Dermis blood vessel endothelial cell (primary cell): ENCODE data around the gene JAK1. TPM values are rescaled to one million over a fixed set of nuclear protein-coding genes. Genes with fewer than 3 reads are reported as not detected.

Source experiments
- DNase-seq: peaks from one replicate; pipeline ENCODE4 v3.0.0; 2010
- total RNA-seq: library from RNA; depleted of rRNA; stranded (reverse); fragments of >200 nt; gene quantifications from 2 replicates; pipeline ENCODE4 v1.2.3, GENCODE V29; 2014

The JAK1 gene
- total RNA-seq, 1 donor from 2014 or later, result 254 TPM

DNA sequence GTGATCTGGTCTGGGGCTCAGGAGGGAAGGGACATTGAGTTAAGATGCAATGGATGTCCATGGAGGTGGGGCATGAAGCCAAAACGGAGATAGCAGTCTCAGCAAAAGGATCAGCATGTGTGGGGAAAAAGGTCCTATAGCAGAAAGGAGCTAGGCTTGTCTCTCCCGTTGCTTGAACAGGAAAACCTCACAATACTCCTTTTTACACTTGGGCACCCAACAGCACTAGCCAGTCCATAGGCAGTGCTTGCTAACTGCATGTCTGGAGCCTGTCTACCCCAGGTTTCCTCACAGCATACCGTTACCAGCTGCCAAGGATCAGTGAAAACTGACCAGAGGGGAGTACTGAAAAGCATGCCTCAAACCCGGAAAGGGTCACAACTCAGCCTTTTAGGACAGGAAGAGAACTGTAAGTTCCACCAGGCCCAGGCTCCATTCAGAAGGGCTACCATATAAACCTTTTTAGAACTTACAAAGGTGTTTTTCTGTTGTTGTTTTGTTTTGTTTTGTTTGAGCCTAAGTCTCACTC is 78.6 kb downstream of the JAK1 start:
- DNase-seq, result no peak

DNA sequence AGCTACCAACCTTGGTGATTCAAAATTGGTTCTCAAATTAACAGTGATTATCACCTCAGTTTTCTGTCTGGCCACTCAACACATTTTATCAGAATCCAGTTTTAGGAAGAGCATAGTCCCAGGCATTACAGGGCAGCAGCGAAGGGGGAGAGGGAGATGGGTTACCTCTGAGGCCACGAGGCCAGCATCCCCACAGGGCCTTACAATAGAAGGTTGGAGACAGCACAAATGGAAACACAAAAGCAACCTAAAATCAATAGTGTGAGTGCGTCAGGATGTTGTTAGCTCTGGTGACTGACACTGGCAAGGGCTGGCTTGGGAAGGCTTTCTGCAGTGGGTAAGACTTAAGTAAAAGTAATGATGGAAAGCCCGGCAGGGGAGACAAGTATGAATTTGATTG is 79.5 kb downstream of the JAK1 start:
- no peak for DNase-seq

DNA sequence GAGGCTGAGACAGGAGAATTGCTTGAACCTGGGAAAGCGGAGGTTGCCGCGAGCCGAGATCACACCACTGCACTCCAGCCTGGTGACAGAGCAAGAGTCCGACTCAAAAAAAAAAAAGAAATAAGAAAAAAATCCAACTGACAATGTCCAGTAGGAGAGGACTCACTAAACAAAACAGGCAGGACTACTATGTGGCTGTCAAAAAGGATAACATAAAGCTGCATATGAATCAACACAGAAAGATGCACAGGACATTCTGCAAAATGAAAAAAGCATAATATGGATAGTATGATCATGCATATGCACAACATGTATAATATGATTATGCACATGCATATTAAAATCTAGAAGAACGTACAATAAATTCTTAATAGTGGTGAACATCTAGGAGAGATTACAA is 80.7 kb downstream of the JAK1 start:
- no peak for DNase-seq

DNA sequence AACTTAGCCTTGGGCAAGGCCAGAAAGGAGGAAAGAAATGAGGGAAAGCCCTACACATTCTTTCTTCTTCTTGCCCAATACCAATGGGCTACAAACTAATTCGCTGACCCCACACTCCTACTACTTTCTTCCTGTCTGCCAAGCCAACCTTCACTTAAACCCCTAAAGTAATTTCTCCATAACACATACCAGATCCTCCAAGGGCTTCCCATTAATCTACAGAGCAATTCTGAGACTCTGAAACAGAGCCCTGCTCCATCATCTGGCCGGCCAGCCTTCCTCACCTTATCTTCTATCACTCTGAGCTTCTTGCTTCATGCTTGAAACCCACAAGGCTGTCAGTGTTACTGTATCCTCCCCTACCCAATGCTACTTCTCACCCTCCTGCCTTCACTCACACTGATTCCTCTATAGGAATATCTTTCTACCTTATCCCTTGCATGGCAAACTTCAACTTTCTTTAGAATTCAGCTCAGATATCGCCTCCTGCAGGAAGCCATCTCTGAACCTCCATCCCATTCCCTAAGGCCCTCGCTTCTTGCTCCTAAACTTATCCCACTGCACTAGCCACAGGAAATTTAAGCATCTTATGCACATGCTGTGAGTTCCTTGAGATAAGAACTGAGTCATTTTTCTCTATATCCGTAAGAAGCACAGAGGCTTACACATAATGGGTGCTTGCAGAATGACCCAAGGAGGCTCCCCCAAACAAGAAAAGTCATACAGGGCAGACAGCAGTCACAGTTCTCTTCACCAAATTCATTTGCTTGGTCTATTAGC is 81.9 kb downstream of the JAK1 start:
- DNase-seq, result peak; percentile 59

DNA sequence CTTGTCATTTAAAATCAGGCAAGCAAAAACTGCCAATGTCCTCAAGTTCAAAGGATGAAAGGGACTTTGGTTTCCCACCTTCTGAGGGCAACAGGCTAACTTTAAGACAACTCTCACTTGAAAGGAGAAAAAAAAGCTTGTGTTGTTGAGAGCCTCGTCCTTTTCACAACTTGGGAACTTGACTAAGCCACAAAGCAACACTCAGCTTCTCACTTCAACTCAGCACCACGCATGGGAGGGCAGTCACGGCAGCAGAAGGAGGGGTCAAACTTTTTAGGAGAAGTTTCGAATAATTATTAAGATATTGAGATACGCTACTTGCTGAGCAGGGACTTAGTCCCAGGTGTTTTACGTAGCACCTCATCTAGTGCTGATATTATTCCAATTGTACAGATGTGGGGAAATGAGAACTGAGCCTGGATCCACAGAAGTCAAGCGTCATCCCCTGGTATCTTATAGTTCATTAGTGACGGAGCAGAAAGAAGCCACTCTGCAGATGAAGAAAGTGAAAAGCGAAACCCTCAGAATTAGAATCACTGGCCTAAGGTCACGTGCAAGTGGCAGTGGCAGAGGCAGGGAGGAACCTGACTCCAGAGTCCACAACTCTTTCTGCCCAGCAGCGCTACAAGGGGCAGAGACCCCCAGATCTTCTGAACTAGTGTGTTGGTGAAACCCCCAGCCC is 83.6 kb downstream of the JAK1 start:
- no peak for DNase-seq

DNA sequence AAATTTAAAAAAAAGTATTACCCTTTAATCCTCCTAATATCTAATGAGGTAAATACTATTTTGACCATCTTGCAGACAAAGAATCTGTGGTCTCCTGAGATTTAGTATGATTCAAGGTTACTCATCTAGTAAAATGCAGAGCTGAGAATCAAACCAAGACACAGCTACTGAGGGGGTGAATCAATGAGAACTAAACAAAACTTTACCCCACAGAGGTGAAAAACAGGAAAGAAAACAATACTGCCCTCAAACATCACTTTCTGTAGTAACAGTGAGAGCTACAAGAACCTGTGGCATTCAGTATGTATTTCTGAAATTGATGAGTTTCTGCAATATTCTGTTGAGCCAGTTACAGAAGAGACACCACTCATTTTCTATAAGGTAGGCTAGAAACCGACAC is 85.1 kb downstream of the JAK1 start:
- peak; percentile 50 for DNase-seq

DNA sequence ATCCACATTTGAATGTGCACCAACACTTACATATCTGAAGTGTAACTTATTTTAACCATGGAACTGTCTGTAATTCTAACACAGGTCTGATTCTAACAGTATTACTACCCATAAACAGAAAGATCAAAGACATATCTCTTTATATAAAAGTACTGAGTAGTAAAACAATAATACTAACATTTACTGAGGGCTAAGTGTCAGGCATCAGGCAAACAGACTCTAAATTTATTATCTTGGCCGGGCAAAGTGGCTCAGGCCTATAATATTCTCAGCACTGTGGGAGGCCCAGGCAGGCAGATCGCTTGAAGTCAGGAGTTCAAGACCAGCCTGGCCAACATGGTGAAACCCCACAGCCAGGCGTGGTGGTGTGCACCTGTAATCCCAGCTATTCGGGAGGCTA is 85.9 kb downstream of the JAK1 start:
- no peak for DNase-seq

DNA sequence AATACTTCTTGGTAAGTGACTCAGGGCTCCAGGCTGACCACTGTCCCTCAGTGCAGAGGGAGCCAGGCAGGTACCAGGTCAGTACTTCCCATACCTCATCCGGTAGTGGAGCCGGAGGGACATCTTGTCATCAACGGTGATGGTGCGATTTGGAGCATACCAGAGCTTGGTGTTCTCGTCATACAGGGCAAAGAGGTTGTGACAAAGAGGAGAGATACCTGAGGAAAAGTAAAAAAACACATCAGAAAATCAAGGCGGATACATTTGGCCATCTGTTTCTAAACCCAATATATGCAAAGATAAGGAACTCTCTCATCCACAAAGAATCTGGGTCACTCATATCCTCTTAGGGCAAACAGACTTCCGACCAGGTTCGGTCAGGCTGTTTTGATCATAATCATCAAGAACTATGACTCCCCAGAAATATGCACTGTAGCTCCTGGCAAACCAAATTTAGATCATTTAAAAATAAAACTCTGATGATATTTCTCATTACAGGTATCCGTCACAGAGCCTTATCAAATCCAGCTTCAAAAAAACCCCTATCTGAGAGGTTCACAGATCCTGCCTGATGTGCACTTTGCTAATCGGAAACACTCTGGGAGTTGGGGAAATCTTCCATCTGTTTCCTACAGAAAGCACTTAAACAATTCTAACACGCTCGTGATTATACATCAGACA is 87.3 kb downstream of the JAK1 start:
- peak; percentile 97 for DNase-seq

DNA sequence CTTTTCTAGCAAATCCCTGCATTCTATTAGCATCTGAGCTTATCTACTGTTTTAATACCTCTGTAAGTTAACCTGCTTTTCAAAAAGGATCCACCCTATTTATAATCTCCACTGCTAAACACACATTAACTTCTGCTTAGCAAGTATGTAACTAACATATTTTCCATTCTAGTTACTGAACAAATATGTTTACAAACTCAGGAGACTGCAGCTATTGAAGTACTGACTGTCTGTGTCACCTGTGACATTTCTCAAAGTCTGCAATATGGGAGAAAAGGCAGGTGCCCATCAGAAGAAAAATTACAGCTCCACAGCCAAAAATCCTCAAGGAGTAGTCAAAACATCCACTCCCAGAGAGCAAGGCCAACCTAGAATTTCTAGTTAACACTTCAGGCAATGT is 88.3 kb downstream of the JAK1 start:
- no peak for DNase-seq

DNA sequence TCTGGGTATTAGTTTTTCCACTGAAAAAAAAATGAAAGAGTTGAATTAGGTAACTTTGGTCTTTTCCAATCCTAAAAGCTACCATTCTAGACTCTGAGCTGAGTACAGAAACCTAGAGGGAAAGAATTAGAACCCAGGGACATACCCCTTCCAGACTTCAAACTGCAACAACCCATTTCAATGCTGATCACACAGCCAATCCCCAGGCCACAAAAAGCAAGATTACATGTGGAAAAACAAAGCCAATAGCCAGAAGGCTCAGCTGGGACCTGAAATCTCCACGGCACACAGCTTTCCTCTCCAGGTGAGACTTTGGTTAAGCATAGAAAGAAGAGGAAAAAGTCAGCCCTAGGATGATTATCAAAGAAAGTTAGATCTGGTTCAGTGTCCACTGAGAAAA is 88.8 kb downstream of the JAK1 start:
- DNase-seq, result no peak

DNA sequence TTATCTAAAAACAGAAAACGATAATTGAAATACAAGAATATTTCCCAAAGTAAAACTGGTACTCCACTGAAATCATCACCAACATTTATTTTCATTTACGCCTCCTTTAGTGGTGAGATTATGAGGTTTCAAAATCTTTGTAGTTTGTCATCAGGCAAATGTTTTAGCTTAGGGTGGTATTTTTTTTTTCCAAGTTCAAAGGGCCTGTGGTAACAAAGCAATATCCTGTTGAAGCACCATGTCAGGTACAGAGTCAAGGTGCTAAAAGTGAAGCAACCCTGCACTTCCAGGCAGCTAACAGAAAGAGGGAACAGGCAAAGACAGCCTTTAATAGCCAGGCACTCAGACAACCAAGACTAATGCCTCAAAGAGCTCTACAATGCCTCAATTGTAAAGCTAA is 89.2 kb downstream of the JAK1 start:
- no peak for DNase-seq

DNA sequence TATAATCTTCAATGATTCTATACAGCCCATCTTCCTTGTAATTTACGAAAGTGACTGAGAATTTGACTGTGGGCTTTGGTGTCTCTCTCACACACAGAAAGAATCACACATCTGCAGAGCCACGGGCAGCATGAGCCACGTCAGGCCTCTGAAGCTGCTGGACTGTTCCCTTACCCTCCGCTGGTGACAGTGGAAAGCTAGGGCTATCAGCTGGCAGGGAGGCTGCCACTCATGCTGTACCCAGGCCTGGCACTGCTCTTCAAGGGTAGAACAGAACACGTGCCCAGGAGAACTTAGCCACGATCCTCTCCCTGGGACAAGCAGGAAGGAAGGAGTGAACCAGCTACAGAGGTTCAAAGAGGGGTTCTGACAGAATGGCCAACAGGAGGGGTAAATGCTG is 90.7 kb downstream of the JAK1 start:
- no peak for DNase-seq

DNA sequence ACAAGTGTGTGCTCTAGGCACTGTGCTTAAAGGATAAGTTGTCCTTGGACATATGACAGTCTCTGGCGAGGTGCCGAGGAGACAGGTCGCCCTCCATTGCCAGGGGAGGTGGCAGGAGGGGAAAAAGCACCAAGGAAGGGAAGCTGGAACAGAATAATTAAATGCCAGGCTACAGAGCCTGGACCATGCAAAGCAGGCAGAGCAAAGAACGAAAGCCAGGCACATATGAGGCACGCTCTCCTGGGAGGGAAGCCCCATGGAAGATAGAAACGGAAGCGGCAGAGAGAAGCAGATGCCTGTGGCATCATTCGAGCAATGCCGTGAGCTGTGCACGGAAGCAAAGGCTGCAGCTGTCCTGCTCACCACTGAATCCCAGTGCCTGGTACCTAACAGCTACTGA is 91.2 kb downstream of the JAK1 start:
- DNase-seq, result no peak

DNA sequence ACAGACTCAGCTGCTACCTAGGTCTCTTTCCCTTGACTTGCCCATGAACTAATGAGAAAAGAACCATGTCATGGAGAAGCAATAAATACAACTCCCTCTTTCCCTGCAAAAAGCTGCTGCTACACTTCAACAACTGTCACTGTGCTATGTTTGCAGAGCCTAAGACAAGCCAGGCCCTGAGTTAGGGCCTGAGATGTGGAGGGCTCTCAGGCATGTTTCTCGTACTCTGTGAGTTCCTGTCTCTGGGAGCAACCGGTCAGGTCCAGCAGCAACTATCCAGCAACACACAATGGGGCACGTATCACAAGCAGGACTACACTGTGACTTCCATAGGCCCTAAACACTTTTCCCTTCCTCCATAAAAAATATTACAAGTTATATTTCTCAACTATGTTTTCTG is 91.7 kb downstream of the JAK1 start:
- DNase-seq, result no peak

DNA sequence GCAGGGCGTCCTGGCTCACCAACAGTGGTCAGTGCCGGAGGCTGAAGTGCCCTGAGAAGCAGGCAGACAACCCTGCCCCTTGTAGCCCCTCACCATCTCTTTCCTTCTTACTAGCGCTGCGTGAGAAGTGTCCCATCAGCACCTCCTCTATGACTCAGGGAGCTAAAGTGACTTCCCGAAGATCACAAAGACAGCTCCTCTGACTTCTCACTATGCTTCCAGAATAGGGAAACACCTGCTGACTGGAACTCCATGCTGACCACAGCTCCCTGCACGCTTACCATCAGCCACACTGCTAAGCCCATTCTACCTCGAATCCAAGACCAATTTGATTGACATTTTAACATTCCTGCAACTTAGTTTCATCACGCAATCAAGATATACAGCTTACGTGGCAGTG is 92.8 kb downstream of the JAK1 start:
- DNase-seq, result peak; percentile 71

DNA sequence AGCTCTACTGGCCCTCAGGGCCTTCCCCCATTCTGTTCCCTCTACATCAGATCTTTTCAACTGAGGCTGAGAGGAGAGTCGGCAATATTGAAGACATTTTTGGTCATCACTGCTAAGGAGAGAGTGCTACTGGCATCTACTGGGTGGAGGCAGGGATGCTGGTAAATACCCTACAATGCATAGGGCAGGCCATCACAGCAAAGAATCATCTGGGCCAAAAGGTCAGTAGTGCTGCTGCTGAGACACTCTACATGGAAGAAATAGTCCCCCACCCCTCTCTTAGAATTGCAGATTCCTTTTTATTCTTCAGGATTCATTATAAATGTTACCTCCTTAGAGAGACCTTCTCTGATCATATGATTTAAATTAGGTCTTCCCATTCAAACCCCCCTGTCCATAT is 94.3 kb downstream of the JAK1 start:
- no peak for DNase-seq

DNA sequence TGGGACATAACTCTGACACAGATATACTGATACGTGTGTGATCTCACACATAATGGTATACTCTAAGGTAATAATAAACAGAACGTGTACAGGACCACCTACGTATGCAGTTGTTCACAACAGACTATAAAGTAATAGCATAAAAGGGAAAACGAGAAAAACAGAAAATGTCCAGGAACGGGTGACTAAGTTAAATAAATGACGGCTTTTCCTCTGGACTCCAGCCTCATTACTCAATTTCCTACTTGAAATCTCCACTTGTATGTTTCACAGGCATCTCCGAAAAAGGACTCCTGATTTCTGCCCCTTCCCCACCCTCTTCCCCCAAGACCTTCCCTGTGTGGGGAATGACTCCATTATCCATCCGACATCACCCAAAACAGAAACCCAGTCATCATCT is 95.1 kb downstream of the JAK1 start:
- peak; percentile 80 for DNase-seq

DNA sequence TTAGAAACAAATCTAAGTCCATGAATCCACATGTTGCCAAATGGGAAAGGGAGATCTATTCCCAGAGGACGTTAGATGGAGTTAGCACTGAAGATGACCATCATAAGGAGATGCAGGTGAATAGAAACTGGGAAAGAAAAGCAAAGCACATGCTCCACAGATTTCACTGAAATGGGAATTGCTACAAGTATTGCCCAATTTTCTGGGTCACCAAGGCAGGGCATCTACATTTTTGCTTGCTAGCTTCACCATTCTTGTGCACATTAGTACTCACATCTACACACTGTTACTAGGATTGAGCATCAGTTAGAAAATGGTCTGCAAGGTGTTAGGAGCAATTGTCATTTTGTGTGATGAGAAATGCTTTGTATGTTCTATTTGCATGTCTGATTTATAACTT is 99.1 kb downstream of the JAK1 start:
- DNase-seq, result no peak

DNA sequence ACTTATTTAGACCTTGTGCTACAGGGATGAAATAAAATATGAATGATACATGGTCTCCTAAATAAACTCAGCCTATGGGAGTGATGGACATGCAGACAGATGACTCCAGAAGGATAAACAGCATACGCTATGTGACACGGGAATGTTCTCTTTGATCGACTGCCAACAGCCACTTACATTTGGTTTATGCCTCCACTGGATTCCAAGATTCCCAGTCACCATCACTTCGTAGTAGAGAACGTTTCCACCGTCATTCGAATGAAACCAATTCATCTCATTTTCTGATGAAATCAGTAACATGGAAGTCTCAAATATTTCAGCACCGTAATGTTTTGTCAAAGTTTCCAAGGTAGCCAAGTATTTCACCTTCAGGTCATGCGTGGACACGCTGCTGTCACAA is 99.7 kb downstream of the JAK1 start:
- DNase-seq, result no peak

DNA sequence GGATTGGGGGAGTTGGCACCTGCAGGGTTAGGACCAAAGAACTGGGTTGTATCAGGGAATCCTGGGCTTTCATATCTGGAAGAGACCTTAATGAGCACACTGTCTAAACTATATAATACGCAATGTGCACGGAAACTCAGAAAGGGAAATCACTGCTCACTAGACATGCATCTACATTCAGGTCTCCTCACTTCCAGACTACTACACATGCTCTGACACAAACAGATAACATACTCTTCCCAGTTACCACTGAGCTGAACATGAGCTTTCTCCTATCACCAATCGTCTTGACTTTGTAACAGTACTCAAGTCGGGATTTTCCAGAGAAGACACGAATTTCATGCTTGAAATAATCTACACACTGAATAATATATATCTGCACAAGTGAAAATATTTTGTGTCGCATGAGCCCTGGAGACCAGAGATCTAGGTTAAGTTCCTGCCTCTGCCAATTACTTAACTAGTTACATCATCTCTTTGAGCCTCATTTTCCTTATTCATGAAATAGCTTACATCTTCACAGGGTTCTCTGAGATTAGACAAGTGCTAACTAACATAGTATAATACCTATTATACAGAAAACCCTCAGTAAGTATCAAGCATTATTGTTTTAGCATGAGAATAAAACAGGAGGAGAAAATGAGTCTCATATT is 101.1 kb downstream of the JAK1 start:
- DNase-seq, result no peak

DNA sequence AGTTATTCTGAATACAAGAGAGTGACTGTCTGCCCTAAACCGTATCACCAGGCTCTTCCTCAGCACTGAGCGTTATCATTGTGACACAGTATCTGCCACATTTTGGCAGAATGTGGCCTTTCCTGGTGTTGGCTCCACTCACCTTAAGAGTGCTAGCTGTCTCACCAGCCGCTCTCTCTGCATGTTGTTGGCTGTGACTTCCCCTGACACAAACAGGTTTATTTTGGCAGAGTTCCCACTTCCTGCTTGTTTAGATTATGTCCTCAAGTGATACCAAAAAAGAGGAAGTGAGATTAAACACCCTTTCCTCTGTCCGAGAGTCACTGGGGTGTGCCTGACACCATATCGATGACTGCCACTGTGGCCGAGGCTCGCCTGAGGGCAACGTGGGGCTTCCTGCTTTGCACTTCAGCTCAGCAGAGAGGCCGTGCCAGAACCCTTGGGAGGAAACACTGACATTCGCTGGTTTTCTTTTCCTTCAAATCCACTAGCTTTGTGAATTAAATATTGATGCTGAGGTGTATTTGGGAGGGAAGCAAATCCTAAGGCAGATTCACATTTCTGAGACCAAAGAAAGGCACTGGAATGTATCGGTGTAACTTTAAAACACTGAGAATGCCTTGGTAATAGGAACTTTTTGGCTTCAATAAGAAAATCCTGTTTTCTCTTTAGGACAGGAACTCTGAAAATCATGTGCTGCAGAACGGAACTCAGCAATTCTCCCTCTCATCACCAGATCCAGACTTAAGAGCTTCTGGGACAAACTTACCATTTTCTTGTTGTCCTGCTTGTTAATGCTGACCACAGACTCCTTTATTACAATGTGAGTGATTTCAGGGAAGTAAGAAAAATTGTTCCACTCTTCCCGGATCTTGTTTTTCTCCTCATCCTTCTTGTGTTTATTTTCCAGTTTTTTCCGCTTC is 102.1 kb downstream of the JAK1 start:
- peak; percentile 88 for DNase-seq

DNA sequence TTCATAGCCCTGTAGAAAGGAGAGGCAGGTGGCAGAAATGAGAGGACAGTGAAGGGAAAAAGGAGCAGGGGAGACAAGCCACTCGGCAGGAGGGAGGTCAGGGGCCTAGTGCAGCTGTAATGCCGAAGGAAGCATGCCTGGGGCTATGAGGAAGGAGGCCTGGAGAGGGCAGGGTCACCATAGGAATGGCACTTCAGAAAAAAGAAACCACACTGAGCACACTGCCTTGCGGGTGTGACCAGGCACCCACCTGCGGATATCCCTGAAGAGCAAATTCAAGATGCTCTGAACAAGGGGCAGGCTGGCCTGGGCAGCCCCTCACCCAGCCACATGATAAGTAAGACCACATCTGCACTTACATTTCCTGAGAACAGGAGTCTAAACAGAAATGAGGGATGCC is 104.7 kb downstream of the JAK1 start:
- peak; percentile 39 for DNase-seq
